ENCODE data around the gene LMAN2L.

LMAN2L gene

GRCh38 chr2:96767135-96767871, 27.4 kb upstream of the LMAN2L start:
- Histone ChIP-seq H3K36me3 (ENCODE audit: insufficient read depth, low read length) (no peaks in the 10 kb centered on the region; the same call in 1 of the 2 replicates), H3K4me3 (ENCODE audit: low read depth, low read length, poor library complexity, severe bottlenecking) (no peak overlapping the region), H3K79me2 (ENCODE audit: insufficient read depth, low read length) (no peaks in the 10 kb centered on the region), H3K9ac (ENCODE audit: low read length) (no peak overlapping the region), H3K27ac (ENCODE audit: low read depth, low read length, poor library complexity, severe bottlenecking) (no peak overlapping the region), H3K9me2 (ENCODE audit: low read depth, low read length) (no peaks in the 10 kb centered on the region), H3K4me2 (ENCODE audit: low read length) (no peak overlapping the region), H3F3A (ENCODE audit: insufficient read depth, low read length) (no peaks in the 10 kb centered on the region), H4K20me1 (ENCODE audit: insufficient read depth, low read length) (no peaks in the 10 kb centered on the region), H2AFZ (ENCODE audit: low read length) (no peak overlapping the region), H3K4me1 (ENCODE audit: insufficient read depth, low read length, severe bottlenecking) (peaks cover 34% of the 10 kb centered on the region), H3K9me3 (ENCODE audit: low read length) (no peaks in the 10 kb centered on the region), H3K27me3 (ENCODE audit: insufficient read depth, low read length) (no peaks in the 10 kb centered on the region)
- TF ChIP-seq CTCF (IDR thresholded peaks at IDR 0.05; ENCODE audit: low read length) (no peak), EZH2 (IDR thresholded peaks at IDR 0.05; ENCODE audit: borderline replicate concordance, low read length) (no peak)

DNA sequence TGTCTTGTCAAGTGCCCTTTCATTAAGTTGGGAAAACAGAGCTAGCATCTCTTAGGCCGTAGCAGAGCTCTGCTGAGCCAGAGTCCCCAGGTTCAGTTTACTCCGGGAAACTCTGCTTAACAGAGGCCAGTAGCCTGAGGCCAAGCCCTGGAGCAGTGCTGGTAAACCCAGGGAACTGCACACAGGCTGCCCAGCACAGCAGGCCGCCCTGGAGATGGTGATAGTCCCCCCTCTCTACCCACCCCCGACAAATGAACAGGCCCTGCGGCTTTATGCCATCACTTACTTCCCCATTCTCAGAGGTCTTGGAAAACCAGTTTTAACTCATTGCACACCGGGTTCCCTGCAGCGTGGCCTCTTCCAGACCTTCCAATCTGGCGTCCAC, 24.4 kb upstream of the LMAN2L start:
- Histone ChIP-seq H3K4me2 (ENCODE audit: low read length) (peak overlapping the region; percentile 76), H3F3A (ENCODE audit: insufficient read depth, low read length) (no peaks in the 10 kb centered on the region), H3K79me2 (ENCODE audit: insufficient read depth, low read length) (no peaks in the 10 kb centered on the region), H3K27ac (ENCODE audit: low read depth, low read length, poor library complexity, severe bottlenecking) (no peak overlapping the region), H3K9me2 (ENCODE audit: low read depth, low read length) (no peaks in the 10 kb centered on the region), H3K4me3 (ENCODE audit: low read depth, low read length, poor library complexity, severe bottlenecking) (no peak overlapping the region), H3K36me3 (ENCODE audit: insufficient read depth, low read length) (no peaks in the 10 kb centered on the region; the same call in 1 of the 2 replicates), H4K20me1 (ENCODE audit: insufficient read depth, low read length) (no peaks in the 10 kb centered on the region), H3K9me3 (ENCODE audit: low read length) (no peaks in the 10 kb centered on the region), H3K4me1 (ENCODE audit: insufficient read depth, low read length, severe bottlenecking) (peaks cover 59% of the 10 kb centered on the region), H3K9ac (ENCODE audit: low read length) (no peak overlapping the region), H2AFZ (ENCODE audit: low read length) (no peak overlapping the region), H3K27me3 (ENCODE audit: insufficient read depth, low read length) (no peaks in the 10 kb centered on the region)
- TF ChIP-seq EZH2 (IDR thresholded peaks at IDR 0.05; ENCODE audit: borderline replicate concordance, low read length): no peak
- no peak for TF ChIP-seq CTCF (IDR thresholded peaks at IDR 0.05; ENCODE audit: low read length)

DNA sequence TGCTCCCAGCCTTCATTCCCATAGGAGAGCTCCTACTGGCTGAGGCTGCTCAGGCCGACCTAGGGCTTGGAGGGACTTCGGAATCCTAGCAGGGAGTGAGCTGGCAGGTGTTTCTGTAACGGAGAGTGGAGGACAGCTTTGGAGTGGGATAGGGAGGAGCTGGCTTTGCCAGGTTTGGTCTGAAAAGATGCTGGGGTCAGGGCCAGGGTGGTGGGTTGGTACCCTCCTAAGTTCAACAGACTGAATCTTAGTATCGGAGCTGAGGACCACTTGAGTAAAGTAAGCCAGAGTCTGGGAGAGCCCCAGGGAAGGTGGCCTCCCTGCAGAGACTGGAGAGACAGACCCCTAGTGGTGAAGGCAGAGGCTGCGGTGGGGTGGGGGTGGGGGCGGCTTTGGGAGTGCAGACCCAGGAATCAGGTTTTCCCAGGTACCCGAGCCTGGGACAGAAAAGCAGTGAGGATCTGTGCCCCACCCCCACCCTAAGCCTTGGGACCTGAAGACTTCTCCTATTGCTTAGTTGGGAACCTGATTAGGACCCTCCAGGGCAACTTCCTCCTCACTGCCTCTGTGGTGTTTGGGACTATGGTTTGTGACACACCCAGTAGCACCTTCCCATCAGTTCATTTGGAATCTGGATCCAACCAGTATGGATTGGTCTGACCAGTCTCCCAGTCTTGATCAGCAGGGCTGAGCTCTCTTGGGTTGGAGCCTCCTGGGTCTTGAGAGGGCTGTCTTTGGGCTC, 23.8 kb upstream of the LMAN2L start:
- H3K4me2 ChIP-seq (ENCODE audit: low read length): peak overlapping the region; percentile 76
- no peaks in the 10 kb centered on the region for H4K20me1 ChIP-seq (ENCODE audit: insufficient read depth, low read length)
- H3K4me3 ChIP-seq (ENCODE audit: low read depth, low read length, poor library complexity, severe bottlenecking): peak overlapping the region; percentile 67
- no peaks in the 10 kb centered on the region for H3F3A ChIP-seq (ENCODE audit: insufficient read depth, low read length)
- TF ChIP-seq EZH2 (IDR thresholded peaks at IDR 0.05; ENCODE audit: borderline replicate concordance, low read length) (no peak), CTCF (IDR thresholded peaks at IDR 0.05; ENCODE audit: low read length) (peak; percentile 58)
- no peaks in the 10 kb centered on the region for H3K79me2 ChIP-seq (ENCODE audit: insufficient read depth, low read length)
- no peaks in the 10 kb centered on the region; the same call in 1 of the 2 replicates for H3K36me3 ChIP-seq (ENCODE audit: insufficient read depth, low read length)
- H3K27me3 ChIP-seq (ENCODE audit: insufficient read depth, low read length): no peaks in the 10 kb centered on the region
- H3K9ac ChIP-seq (ENCODE audit: low read length): no peak overlapping the region
- peaks cover 59% of the 10 kb centered on the region for H3K4me1 ChIP-seq (ENCODE audit: insufficient read depth, low read length, severe bottlenecking)
- no peaks in the 10 kb centered on the region for H3K9me3 ChIP-seq (ENCODE audit: low read length)
- H3K27ac ChIP-seq (ENCODE audit: low read depth, low read length, poor library complexity, severe bottlenecking): no peak overlapping the region
- H2AFZ ChIP-seq (ENCODE audit: low read length): no peak overlapping the region
- H3K9me2 ChIP-seq (ENCODE audit: low read depth, low read length): no peaks in the 10 kb centered on the region
